ENCODE measurements around the gene KCNH6.
A peak's percentile ranks its signal among the peaks of the same experiment; 100 is the strongest.

Gene KCNH6

GRCh38 chr17:63523253-63523855 lies at the start of gene KCNH6:
TSS of gene KCNH6 (plus strand) at chr17:63523358. CDS start at chr17:63523414, 56 bp downstream.
- TF ChIP-seq OSR1 (CRISPR knock-in tag; IDR thresholded peaks at IDR 0.05): no peak

DNA sequence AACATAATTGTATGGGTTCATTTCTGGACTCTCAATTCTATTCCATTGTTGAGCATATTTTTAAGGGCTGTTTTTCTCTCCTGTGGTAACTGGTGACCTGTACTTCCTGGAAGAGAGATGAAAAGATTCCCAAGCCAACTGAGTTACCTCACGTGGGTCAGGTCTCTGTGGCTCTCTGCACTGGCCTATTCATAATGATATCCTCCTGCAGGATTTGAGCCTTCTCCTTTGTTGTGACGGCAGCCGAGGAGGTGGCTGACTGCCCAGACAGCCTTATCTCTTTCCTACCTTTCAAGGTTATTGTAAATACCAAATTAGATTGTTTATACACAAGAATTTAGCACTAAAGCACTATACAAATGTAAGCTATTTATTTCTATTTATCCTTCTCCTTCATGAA lies 49.0 kb upstream of the KCNH6 start:
- TF ChIP-seq, protein P1, sequence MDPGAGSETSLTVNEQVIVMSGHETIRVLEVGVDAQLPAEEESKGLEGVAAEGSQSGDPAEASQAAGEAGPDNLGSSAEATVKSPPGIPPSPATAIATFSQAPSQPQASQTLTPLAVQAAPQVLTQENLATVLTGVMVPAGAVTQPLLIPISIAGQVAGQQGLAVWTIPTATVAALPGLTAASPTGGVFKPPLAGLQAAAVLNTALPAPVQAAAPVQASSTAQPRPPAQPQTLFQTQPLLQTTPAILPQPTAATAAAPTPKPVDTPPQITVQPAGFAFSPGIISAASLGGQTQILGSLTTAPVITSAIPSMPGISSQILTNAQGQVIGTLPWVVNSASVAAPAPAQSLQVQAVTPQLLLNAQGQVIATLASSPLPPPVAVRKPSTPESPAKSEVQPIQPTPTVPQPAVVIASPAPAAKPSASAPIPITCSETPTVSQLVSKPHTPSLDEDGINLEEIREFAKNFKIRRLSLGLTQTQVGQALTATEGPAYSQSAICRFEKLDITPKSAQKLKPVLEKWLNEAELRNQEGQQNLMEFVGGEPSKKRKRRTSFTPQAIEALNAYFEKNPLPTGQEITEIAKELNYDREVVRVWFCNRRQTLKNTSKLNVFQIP (CRISPR knock-in tag; IDR thresholded peaks at IDR 0.05; ENCODE audit: borderline replicate concordance, low read depth): no peak
- no peak for TF ChIP-seq CREB5 (CRISPR knock-in tag; IDR thresholded peaks at IDR 0.05; ENCODE audit: low read depth)
- TF ChIP-seq PATZ1 (CRISPR knock-in tag; IDR thresholded peaks at IDR 0.05; ENCODE audit: borderline replicate concordance): no peak
- no peak for ATAC-seq

More at GRCh38 chr17:63523253-63523855, at the start of gene KCNH6:
- peak; percentile 56 for ATAC-seq

GRCh38 chr17:63474586-63475460 lies 48.3 kb upstream of the KCNH6 start:
- no peak for ATAC-seq
- no peak for TF ChIP-seq PATZ1 (CRISPR knock-in tag; IDR thresholded peaks at IDR 0.05; ENCODE audit: borderline replicate concordance)
- no peak for TF ChIP-seq PPARA (CRISPR knock-in tag; IDR thresholded peaks at IDR 0.05; ENCODE audit: borderline replicate concordance)
- no peak for TF ChIP-seq ZFP30 (CRISPR knock-in tag; IDR thresholded peaks at IDR 0.05)
- TF ChIP-seq ARNTL (CRISPR knock-in tag; IDR thresholded peaks at IDR 0.05; ENCODE audit: borderline replicate concordance, low read depth): no peak
- no peak for TF ChIP-seq ZNF565 (CRISPR knock-in tag; conservative IDR thresholded peaks at IDR 0.05; ENCODE audit: low read depth)
- TF ChIP-seq ISL1 (CRISPR knock-in tag; IDR thresholded peaks at IDR 0.05): no peak
- TF ChIP-seq ESRRG (CRISPR knock-in tag; IDR thresholded peaks at IDR 0.05): no peak
- no peak for TF ChIP-seq CSDC2 (CRISPR knock-in tag; IDR thresholded peaks at IDR 0.05)
- no peak for TF ChIP-seq SNAI2 (CRISPR knock-in tag; IDR thresholded peaks at IDR 0.05)

- no peak for ATAC-seq
These were observed 47.4 kb upstream of the KCNH6 start for GRCh38 chr17:63475491-63476412.

More at GRCh38 chr17:63475491-63476412, 47.4 kb upstream of the KCNH6 start:
- TF ChIP-seq OSR1 (CRISPR knock-in tag; IDR thresholded peaks at IDR 0.05) (no peak), CSDC2 (CRISPR knock-in tag; IDR thresholded peaks at IDR 0.05) (no peak), ZFP3 (CRISPR knock-in tag; IDR thresholded peaks at IDR 0.05) (no peak), SNAI2 (CRISPR knock-in tag; IDR thresholded peaks at IDR 0.05) (no peak), TOX (CRISPR knock-in tag; IDR thresholded peaks at IDR 0.05; ENCODE audit: borderline replicate concordance) (no peak), ARNTL (CRISPR knock-in tag; IDR thresholded peaks at IDR 0.05; ENCODE audit: borderline replicate concordance, low read depth) (no peak), ZNF565 (CRISPR knock-in tag; conservative IDR thresholded peaks at IDR 0.05; ENCODE audit: low read depth) (no peak), TCF4 (CRISPR knock-in tag; IDR thresholded peaks at IDR 0.05; ENCODE audit: borderline replicate concordance) (no peak)
- TF ChIP-seq, protein P1 (CRISPR knock-in tag; IDR thresholded peaks at IDR 0.05; ENCODE audit: borderline replicate concordance, low read depth): no peak

Measured in SK-N-SH treated with all-trans-retinoic acid at 6 μM for 48 hours (cell line).